Endothelial cell of umbilical vein (primary cell): ENCODE measurements around the gene WBP2. TPM values are rescaled to one million over a fixed set of nuclear protein-coding genes. Genes with fewer than 3 reads are reported as not detected.

Experiments
- BruUV-seq: library from RNA; stranded (reverse); fragments of 400-500 nt; replicated peaks from 2 replicates; lab custom pipeline; 2021; lab: Mats Ljungman, UMichigan
- CTCF ChIA-PET: fragments of 300-600, 350-600 bp; sonication (Branson Sonifier 250); formaldehyde crosslinking; loops from one replicate; lab custom pipeline; 2021; ENCODE audit warnings: antibody characterized with exemption, inconsistent platforms; lab: Charles Lee
- POLR2A ChIA-PET: fragments of 300-600, 350-600 bp; sonication (Branson Sonifier 250); formaldehyde crosslinking; loops from one replicate; lab custom pipeline; 2021; ENCODE audit warnings: antibody characterized with exemption, inconsistent platforms; lab: Charles Lee
- DNase-seq: peaks from one replicate; pipeline ENCODE4 v3.0.0-alpha.2; 2011; ENCODE audit warnings: low read depth, low spot score
- FAIRE-seq: peaks from 2 replicates; lab custom pipeline; 2011; peaks lifted over from hg19 to GRCh38; lab: Jason Lieb, UNC
- H2AFZ ChIP-seq: 2 replicates; pipeline ENCODE4 v1.6.0; 2012; ENCODE audit warnings: low read depth, low read length, control low read depth, inconsistent platforms
- H3K27ac ChIP-seq: 2 replicates; pipeline ENCODE4 v1.5.1; 2011; ENCODE audit warnings: low read depth, mild to moderate bottlenecking, control low read depth, low read length, moderate library complexity; ENCODE audit not compliant: insufficient read depth
- H3K27me3 ChIP-seq, 2 experiments: 2 replicates each; pipeline versions ENCODE4 v1.6.0 to v1.6.1; 2011; ENCODE audit warnings: low read length in 2 of 2, mixed read lengths in 1 of 2; ENCODE audit not compliant: control insufficient read depth in 2 of 2, insufficient read depth in 2 of 2
- H3K36me3 ChIP-seq, 2 experiments: 2 replicates in 1 of 2; 3 replicates in 1 of 2; pipeline ENCODE4 v1.5.1; 2011; ENCODE audit warnings: low read length in 2 of 2, mild to moderate bottlenecking in 1 of 2, moderate library complexity in 1 of 2; ENCODE audit not compliant: control insufficient read depth in 2 of 2, insufficient read depth in 2 of 2; ENCODE audit errors: extremely low read depth in 1 of 2
- H3K4me1 ChIP-seq: 3 replicates; pipeline ENCODE4 v1.5.1; 2011; ENCODE audit warnings: mild to moderate bottlenecking, low read length; ENCODE audit not compliant: control insufficient read depth, insufficient read depth; ENCODE audit errors: extremely low read depth
- H3K4me2 ChIP-seq: 2 replicates; pipeline ENCODE4 v1.6.1; 2011; ENCODE audit warnings: low read length, control low read depth, mixed read lengths; ENCODE audit not compliant: insufficient read depth
- H3K4me3 ChIP-seq, 3 experiments: fragments of 200-600 bp in 1 of 3; sonication (generic), shearing (Covaris generic) in 1 of 3; replicated peaks in 1 of 3; 2 replicates each; pipeline ENCODE4 v1.5.1; 2011 to 2016; ENCODE audit warnings: control low read depth in 3 of 3, low read length in 3 of 3, mild to moderate bottlenecking in 2 of 3, inconsistent platforms in 1 of 3, low read depth in 1 of 3, moderate library complexity in 1 of 3; ENCODE audit not compliant: insufficient read depth in 1 of 3
- H3K79me2 ChIP-seq: 2 replicates; pipeline ENCODE4 v1.6.0; 2012; ENCODE audit warnings: low read length, inconsistent platforms; ENCODE audit not compliant: control insufficient read depth, insufficient read depth
- H3K9ac ChIP-seq: replicated peaks from 2 replicates; pipeline ENCODE3; 2011; ENCODE audit warnings: low read length, control low read depth; ENCODE audit not compliant: insufficient read depth; ENCODE audit errors: extremely low read depth
- H3K9me1 ChIP-seq: replicated peaks from 3 replicates; pipeline ENCODE4 v1.6.0; 2011; ENCODE audit warnings: mild to moderate bottlenecking, low read length; ENCODE audit not compliant: control insufficient read depth, insufficient read depth; ENCODE audit errors: extremely low read depth
- H3K9me3 ChIP-seq: replicated peaks from 2 replicates; pipeline ENCODE4 v1.5.1; 2012; ENCODE audit warnings: low read length, inconsistent platforms; ENCODE audit not compliant: control insufficient read depth, insufficient read depth
- H4K20me1 ChIP-seq: replicated peaks from 2 replicates; pipeline ENCODE3; 2011; ENCODE audit warnings: mild to moderate bottlenecking, low read length; ENCODE audit not compliant: control insufficient read depth, insufficient read depth; ENCODE audit errors: extremely low read depth
- EZH2 ChIP-seq: IDR thresholded peaks from 2 replicates; pipeline ENCODE4 v1.6.1; 2012; ENCODE audit warnings: borderline replicate concordance, low read depth, mild to moderate bottlenecking, moderate library complexity, low read length, inconsistent platforms; ENCODE audit not compliant: severe bottlenecking
- FOS ChIP-seq: IDR thresholded peaks from 2 replicates; pipeline ENCODE4 v1.6.1; 2011; ENCODE audit warnings: mild to moderate bottlenecking, low read length, moderate library complexity, borderline replicate concordance; ENCODE audit not compliant: insufficient read depth
- GATA2 ChIP-seq: IDR thresholded peaks from 2 replicates; pipeline ENCODE4 v1.7.0; 2011; ENCODE audit warnings: low read depth, mild to moderate bottlenecking, moderate library complexity, mixed read lengths, low read length; ENCODE audit not compliant: insufficient read length, insufficient read depth
- JUN ChIP-seq: IDR thresholded peaks from 2 replicates; pipeline ENCODE4 v1.6.1; 2011; ENCODE audit warnings: borderline replicate concordance, low read depth; ENCODE audit not compliant: insufficient read length, insufficient read depth
- MYC ChIP-seq: IDR thresholded peaks from one replicate; pipeline ENCODE4 v1.6.1; 2011; ENCODE audit warnings: mild to moderate bottlenecking, low read depth, low read length
- POLR2A ChIP-seq: IDR thresholded peaks from 2 replicates; pipeline ENCODE4 v1.6.1; 2012; ENCODE audit warnings: low read depth, mild to moderate bottlenecking, control low read depth, low read length
- POLR2AphosphoS5 ChIP-seq: IDR thresholded peaks from 2 replicates; pipeline ENCODE4 v1.6.1; 2012; ENCODE audit warnings: low read depth, mild to moderate bottlenecking, control low read depth, low read length, moderate library complexity; ENCODE audit not compliant: insufficient read depth
- dilution Hi-C: fragments of 300-500 bp; cut with MboI; formaldehyde crosslinking; loops from one replicate; pipeline ENCODE4 v1.15.0; 2019; ENCODE audit warnings: low sequenced_read_pairs; ENCODE audit not compliant: extremely low pct_ligation_motif_present
- intact Hi-C: fragments of 100-400 bp; cut with micrococcal nuclease; formaldehyde crosslinking; loops from one replicate; pipeline ENCODE4 v1.10.0; 2022
- polyA plus RNA-seq, 4 experiments: library from polyadenylated mRNA; depleted of rRNA in 3 of 4; stranded (reverse) in 3 of 4; unstranded in 1 of 4; fragments of >200 nt; gene quantifications; 2 replicates each; pipeline versions ENCODE4 v1.2.1 to v1.2.3, GENCODE V29; 2011 to 2012; ENCODE audit warnings: missing spikeins in 1 of 4
- total RNA-seq: library from RNA; stranded (reverse); gene quantifications from 2 replicates; pipeline ENCODE4 v1.2.3, GENCODE V29; 2021
- TF ChIP-seq, protein P1 (sequence below): IDR thresholded peaks from 2 replicates; pipeline ENCODE4 v1.6.1; 2011; ENCODE audit not compliant: insufficient read depth, insufficient read length
- TF ChIP-seq, protein P2 (sequence below), 2 donors: IDR thresholded peaks; 1 replicate in 1 of 2; 2 replicates in 1 of 2; pipeline ENCODE4 v1.5.1; 2011; ENCODE audit warnings: low read length in 2 of 2, mild to moderate bottlenecking in 2 of 2, moderate library complexity in 2 of 2, control low read depth in 1 of 2, inconsistent platforms in 1 of 2, low read depth in 1 of 2; ENCODE audit not compliant: insufficient read depth in 1 of 2; ENCODE audit errors: extremely low read depth in 1 of 2

Gene WBP2
- total and polyA plus RNA-seq, 2 donors (not counting 3 experiments of a cell fraction or from before 2014, with no cell fraction given) = 81.5 to 126 TPM

DNA sequence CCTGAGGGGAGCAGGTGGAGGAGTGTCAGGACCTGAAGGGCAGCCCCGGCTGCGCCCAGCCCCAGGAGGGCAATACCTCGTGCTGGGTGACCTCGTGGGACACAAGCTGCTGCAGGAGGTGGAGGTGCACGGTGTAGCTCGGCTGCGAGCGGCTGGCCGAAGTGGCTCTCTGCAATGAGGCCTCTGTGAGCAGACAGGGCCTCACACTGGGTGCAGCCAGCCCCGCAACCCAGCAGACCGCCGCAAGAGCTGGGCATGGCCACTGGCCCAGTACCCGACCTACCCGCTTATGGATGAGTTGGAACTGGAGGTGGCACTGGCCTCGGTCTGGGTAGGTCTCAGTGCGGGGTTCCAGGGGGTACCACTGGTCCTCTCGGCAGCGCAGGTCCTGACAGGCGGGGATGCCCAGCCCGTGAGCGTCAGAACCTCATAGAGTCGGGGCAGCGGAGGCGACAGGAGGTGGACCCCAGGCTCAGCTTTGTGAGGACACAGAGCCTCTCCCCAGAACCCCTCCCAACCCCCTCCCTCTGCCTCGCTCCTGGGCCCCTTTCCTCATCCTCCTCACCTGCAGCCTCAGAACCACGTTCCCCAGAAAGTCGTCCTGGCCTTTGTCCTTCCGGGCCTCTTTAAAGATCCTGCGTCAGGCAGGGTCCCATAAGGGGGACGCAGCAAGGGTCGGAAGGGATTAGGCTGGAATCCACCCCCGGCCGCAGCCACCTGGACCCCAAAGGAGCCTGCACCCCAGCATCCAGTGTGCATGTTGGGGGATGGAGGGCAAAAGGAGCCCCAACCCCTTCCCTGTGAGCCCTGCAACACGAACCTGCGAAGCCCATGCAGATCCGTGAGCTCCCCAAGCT is 15.0 kb downstream of the WBP2 start:
- Histone ChIP-seq H3K4me2 (no peak overlapping the region), H3K4me1 (peaks cover 16% of the 10 kb centered on the region), H3K36me3 (no peaks in the 10 kb centered on the region), H3K9ac (no peak overlapping the region), H3K79me2 (no peaks in the 10 kb centered on the region), H2AFZ (no peak overlapping the region), H3K9me3 (no peaks in the 10 kb centered on the region), H3K9me1 (no peaks in the 10 kb centered on the region), H3K4me3 (no peak overlapping the region), H4K20me1 (no peaks in the 10 kb centered on the region), H3K27ac (no peak overlapping the region), H3K27me3 (no peaks in the 10 kb centered on the region)
- dilution Hi-C loops = no loop called here
- FAIRE-seq (no peak), DNase-seq (no peak)
- TF ChIP-seq, protein P1, sequence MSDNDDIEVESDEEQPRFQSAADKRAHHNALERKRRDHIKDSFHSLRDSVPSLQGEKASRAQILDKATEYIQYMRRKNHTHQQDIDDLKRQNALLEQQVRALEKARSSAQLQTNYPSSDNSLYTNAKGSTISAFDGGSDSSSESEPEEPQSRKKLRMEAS = no peak
- ChIA-PET CTCF (interaction anchor here (0.7 to 1.6 kb wide), 7 partner anchors 9 to 29 kb away, joined by 3 to 13 read pairs (median 4); no protein-coding TSS in a partner anchor), POLR2A (interaction anchor here (0.7 to 1.0 kb wide), 2 partner anchors 19 to 60 kb away, joined by 3 to 4 read pairs; no protein-coding TSS in a partner anchor)
- intact Hi-C loops = no loop called here
- BruUV-seq = no TSS peak

DNA sequence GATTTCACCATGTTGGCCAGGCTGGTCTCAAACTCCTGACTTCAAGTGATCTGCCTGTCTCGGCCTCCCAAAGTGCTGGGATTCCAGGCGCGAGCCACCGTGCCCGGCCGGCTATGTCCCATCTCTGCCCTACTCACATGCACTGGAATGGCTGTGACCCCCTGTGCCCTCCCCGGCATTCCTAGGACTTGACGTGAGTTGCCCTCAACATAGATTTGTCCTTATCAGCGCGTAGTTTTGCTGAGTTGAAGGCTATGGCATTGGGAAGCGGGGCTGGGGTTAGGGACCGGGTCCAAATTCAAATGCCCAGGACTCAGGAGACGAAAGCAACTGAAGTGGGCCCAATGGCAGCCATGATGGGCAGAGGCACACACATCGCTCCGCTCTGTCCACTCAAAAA is 16.7 kb downstream of the WBP2 start:
- no peak overlapping the region for H3K27ac ChIP-seq
- peaks cover 1% of the 10 kb centered on the region for H3K4me1 ChIP-seq
- ChIA-PET CTCF (interaction anchor here (2.3 kb wide), 1 partner anchor 11 kb away, joined by 7 read pairs; no protein-coding TSS in a partner anchor), POLR2A (no interaction called here)
- no peak for TF ChIP-seq EZH2
- no peak for TF ChIP-seq MYC
- TF ChIP-seq, protein P2, sequence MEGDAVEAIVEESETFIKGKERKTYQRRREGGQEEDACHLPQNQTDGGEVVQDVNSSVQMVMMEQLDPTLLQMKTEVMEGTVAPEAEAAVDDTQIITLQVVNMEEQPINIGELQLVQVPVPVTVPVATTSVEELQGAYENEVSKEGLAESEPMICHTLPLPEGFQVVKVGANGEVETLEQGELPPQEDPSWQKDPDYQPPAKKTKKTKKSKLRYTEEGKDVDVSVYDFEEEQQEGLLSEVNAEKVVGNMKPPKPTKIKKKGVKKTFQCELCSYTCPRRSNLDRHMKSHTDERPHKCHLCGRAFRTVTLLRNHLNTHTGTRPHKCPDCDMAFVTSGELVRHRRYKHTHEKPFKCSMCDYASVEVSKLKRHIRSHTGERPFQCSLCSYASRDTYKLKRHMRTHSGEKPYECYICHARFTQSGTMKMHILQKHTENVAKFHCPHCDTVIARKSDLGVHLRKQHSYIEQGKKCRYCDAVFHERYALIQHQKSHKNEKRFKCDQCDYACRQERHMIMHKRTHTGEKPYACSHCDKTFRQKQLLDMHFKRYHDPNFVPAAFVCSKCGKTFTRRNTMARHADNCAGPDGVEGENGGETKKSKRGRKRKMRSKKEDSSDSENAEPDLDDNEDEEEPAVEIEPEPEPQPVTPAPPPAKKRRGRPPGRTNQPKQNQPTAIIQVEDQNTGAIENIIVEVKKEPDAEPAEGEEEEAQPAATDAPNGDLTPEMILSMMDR (IDR thresholded peaks at IDR 0.05; ENCODE audit: extremely low read depth in 1 of 2, insufficient read depth in 1 of 2, low read depth in 1 of 2, low read length in 2 of 2) = no peak
- no peak for TF ChIP-seq GATA2
- TF ChIP-seq FOS = no peak
- no peak for TF ChIP-seq JUN
- no peak for TF ChIP-seq POLR2AphosphoS5
- TF ChIP-seq, protein P1 = no peak
- TF ChIP-seq POLR2A = no peak
- H3K4me3 ChIP-seq = no peak overlapping the region
- no peaks in the 10 kb centered on the region for H4K20me1 ChIP-seq
- BruUV-seq = no TSS peak
- H3K4me2 ChIP-seq = no peak overlapping the region
- H3K9me3 ChIP-seq = no peaks in the 10 kb centered on the region
- H2AFZ ChIP-seq = no peak overlapping the region
- dilution Hi-C loops = no loop called here
- H3K9me1 ChIP-seq = no peaks in the 10 kb centered on the region
- intact Hi-C loops = no loop called here
- no peaks in the 10 kb centered on the region for H3K27me3 ChIP-seq
- H3K79me2 ChIP-seq = no peaks in the 10 kb centered on the region
- no peak for FAIRE-seq
- H3K9ac ChIP-seq = no peak overlapping the region
- no peak for DNase-seq
- no peaks in the 10 kb centered on the region for H3K36me3 ChIP-seq
